Measurements from ENCODE around the gene CNBD2.
"Not testable (repeated sequence)": the region's sequence is repeated elsewhere in the genome, so short reads cannot be mapped to it uniquely, and the experiment has no call there.

GRCh38 chr20:35952080-35952479, 16.3 kb upstream of the CNBD2 start:
- not testable (repeated sequence) for TF ChIP-seq CTCF (optimal IDR thresholded peaks at IDR 0.05 in 1 of 3, IDR thresholded peaks at IDR 0.05 in 1 of 3, conservative IDR thresholded peaks at IDR 0.05 in 1 of 3; ENCODE audit: extremely low read depth in 1 of 3, insufficient read depth in 2 of 3, low read length in 3 of 3); EZH2 (IDR thresholded peaks at IDR 0.05; ENCODE audit: low read length)

Measured in keratinocyte (primary cell).